HG02884 (cell line): Measurements from ENCODE around the gene SPRED2.

Experiments used
- ATAC-seq: cut with Tn5 transposase; IDR thresholded peaks from one replicate; pipeline ENCODE4 v1.9.1; 2021; ENCODE audit warnings: mild to moderate bottlenecking, moderate library complexity; ENCODE audit not compliant: unreplicated experiment

SPRED2 gene

GRCh38 chr2:65416945-65417344 is 15.5 kb downstream of the SPRED2 start:
- no peak for ATAC-seq

DNA sequence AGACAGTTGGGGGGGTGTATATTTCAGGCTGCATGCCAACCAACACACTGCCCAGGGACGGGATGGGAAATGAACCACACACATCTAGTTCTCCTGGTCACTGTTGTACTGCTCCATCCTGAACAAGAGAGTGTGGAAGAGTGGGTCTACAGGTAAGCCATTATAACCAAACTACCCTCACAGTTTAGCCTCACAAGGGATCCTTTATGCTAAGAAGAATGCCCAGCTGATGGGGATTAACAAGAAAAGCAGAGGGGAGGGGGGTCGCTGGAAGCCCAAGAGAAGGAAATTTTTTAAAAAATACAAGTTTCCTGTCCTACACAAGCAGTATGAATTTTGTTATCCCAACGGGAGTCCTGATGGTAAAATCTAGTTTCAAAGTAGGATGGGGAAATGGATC is 16.1 kb downstream of the SPRED2 start:
- no peak for ATAC-seq

DNA sequence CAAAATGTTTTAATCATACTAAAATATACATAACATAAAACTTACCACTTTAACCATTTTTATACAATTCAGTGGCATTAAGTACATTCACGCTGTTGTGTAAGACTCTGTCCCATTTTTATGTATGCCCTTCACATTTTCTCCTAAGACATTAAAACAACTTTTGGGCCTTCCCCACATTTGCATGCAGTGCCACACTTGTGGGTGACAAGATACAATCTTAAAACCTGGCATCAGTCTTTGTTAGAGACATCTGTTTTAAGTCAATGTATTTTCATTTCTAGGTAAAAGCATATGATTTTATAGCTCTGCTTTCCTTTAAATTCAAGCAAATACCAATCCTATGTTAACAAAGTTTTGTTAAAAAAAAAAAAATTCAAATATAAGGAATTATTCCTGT is 17.3 kb downstream of the SPRED2 start:
- ATAC-seq: no peak

DNA sequence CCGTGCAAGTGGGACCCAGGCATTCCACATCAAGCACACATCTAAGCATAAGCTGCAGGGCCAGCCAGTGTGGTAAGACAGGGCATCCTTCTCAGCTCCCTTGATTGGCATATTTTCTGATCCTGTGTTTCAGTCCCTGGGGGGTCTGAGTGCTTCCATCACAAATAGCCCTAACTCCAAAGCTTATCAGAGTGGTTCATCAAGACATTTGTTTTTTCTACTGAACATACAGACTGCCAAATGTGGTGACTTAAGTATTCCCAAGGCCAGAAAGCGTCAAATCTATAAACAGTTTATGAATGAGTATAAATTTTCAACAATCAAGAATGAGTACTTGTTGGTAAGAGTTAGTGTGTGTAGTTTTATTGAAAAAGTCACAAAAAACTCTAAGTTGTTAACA is 18.8 kb downstream of the SPRED2 start:
- ATAC-seq: no peak

GRCh38 chr2:65413106-65413505 is 19.3 kb downstream of the SPRED2 start:
- ATAC-seq: no peak

DNA sequence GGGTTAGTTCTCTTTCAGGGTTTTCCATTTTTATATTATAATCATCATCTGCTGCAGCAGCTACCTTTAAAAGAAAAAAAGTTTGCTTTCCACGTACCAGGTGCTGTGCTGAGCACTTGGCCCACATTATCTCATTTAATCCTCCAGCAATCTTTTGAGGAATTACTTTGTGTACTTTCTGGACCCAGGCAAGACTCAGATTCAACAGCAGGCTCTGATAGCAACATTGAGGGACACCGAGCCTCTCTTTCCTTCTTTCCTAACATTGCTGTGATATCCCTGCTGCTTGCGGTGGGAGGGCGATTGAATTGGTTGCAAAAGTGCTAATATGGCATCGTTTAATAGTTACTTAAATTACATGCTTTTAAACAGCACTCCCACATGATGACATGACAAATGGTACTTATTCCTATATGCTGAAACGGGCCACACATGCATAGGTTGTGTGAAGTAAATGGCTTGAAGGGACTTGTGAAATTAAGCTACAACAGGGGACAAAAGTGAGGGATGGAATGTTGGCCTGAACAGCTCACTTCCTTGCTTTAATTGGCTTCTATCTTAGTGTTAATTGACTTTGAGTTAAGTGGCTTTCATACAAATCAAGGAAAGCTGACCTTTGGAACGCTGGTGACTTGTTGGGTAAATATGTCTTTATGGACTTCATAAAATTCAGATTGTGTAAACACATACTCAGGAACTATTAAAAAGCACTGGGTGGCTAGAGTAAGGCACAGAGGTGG is 21.2 kb downstream of the SPRED2 start:
- ATAC-seq: no peak

- ATAC-seq: no peak
Observed at GRCh38 chr2:65409045-65409444, 23.4 kb downstream of the SPRED2 start.

- no peak for ATAC-seq
Observed at GRCh38 chr2:65407240-65407639, 25.2 kb downstream of the SPRED2 start.

DNA sequence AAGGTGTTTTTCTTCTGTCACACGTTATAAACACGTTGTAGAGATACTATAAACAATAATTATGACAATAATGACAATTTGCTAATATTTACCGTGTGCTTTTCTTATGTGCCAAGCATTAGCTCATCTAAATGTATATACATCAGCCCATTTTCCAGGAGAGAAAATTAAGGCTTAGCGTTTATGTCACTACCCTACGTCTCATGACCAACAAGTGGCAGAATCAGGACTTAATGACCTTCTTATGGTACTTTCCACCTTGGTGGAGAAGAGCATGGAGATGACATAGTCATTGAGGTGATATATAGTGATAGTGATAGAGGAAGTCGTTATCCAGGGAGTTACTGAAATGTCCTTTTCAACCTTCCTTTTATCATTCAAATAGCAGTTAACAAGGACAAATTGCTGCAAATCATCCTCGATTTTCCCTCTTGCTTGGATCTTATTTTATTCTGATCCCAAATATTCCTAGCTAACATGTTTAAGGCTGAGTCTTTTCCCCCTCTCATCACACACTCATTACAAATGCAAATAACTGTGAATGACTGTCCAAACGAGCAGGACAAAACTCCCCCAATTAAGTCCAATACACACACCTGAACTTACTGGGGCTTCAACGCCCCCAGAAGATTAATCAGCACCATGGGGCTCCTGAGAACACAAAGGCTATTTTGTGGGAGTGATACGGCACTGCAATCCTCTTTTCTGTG is 27.3 kb downstream of the SPRED2 start:
- no peak for ATAC-seq

DNA sequence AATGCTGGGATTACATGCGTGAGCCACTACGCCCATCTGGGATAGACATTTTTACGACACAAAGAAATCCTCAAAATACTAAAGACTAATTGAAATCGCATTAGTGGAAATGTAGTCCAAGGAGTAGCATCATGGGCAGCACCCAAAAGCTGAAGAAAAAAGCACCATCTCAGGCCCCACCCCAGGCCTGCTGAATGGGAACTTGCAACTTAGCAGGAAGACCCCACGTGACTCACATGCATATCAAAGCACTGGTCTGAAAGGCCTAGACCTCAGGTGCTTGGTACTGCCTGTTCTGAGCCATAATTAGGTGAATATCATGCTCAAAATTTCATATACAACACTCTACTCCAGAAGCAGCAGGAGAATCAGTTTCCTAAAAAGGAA is 28.9 kb downstream of the SPRED2 start:
- no peak for ATAC-seq

DNA sequence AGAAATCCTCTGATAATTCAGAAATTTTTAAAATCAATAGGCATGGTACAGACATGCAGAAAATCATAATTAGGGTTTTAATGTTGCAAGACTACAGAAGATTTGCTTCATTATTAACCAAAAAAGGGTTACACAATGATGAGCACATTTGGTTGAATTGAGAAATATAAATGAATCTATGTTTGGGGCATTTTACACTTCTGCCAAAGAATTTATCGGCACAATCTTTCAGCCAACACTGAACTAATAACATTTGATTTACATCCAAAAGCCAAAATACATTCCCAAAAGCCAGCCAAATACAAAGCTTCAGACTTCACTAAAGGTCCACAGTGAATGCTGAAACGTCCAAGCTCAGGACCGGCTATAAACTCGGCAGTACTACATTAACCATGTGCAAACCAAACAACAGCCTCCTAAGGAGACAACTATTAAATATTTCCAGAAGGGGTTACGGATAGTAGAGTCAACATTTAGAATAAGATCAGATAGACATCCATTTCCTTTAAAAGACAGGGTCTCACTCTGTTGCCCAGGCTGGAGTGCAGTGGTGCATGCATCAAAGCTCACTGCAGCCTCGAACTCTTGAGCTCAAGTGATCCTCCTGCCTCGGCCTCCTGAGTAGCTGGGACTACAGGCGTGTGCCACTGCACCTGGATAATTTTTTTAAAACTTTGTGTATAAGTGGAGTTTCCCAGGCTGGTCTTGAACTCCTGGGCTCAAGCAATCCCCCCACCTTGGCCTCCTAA is 29.4 kb downstream of the SPRED2 start:
- ATAC-seq: no peak

DNA sequence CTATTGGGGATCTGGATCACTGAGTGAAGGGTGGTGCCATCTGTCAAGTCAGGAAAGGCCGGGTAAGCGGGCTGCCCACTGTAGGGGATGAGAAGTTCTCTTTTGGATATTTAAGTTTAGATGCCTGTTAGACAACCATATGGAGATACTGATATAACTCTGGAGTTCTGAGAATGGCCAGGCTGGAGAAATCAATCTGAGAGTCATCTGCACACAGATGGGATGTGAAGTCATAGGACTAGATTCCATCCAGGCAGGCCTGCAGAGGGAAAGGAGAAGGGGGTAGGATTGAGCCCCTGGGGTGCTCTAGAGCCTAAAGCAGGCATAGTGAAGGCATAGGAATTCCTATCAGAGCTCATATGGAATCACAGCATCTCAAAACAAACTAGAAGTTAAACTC is 30.1 kb downstream of the SPRED2 start:
- ATAC-seq: no peak

GRCh38 chr2:65397122-65397521 is 35.3 kb downstream of the SPRED2 start:
- ATAC-seq: no peak

DNA sequence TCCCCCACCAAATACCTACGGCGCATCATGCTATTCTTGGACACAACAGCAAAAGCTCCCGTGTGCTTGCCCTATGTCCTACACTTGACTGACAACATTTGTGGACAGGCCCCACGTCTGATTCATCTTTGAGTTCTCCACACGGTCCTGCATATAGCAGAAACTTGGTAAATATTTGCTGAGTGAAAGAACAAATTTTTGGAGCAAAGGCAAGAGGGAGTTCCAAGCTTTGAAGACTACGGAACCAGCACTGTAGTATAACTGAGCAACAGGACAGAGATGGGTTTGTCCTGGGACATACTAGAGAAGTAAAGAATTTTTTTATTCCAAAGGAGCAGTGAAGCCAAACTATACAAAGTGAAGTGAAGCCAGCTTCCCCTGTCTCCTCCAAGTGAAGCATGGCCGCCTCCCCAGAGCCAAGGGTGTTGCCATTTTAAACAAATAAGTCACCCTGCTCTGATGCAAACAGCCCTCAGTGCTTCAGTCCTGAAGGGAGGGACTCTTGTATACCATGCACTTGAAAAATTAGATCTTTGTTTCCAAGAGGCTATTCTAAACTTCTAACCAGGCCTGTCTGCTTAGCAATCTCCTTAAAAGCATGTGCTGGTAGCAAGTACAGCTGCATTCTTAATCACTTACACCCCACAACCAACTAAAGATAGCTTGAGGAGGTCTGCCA is 35.9 kb downstream of the SPRED2 start:
- no peak for ATAC-seq

DNA sequence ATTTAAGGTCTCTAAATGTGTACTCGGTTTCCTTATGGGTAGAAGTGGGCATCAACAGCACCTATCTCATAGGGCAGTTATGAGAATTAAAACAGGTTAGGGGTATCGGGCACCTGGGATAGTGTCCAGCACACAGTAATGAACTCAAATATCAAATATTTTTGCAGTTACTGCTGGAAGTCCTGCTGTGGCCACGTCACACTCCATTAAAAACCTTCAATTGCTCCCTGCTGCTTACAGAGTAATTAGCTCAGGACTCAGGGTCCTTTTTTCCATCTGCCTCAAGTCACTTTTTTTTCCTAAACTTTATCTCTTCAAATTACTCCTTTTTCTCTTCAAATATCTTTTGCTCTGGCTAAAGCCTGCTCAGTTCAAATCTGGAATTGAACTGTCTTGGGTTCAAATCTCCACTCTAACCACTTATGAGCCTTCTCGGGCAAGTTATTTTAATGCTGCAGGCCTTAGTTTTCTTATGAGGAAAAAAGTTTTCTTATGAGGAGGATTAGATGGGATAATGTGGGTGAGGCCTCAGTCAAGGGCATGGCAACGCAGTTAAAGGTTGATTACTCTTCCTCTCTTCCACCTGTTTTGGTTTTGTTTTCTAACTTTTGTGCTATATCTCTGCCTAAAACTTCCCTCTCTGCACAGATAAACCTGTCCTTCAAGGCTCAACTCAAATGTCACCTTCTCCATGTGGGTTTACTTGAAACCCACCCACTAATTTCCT is 36.6 kb downstream of the SPRED2 start:
- ATAC-seq: no peak

- no peak for ATAC-seq
Observed at GRCh38 chr2:65393743-65394422, 38.5 kb downstream of the SPRED2 start.

DNA sequence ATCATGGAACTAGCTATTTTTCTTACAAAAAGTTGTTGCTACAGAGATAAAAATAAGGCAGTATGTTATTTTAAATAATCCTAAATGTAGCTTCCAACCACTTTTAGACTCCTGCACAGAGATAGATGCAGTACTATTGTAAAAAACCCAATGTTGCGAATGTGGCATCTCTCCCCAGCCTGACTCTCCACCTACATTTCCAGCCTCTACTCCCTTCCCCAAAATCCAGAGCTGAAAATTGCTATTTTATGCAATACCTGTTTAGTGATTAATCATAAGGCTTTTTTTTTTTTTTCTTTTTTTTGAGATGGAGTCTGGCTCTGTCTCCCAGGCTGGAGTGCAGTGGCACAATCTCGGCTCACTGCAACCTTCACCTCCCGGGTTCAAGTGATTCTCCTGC is 39.4 kb downstream of the SPRED2 start:
- ATAC-seq: no peak

- ATAC-seq: no peak
Observed at GRCh38 chr2:65392609-65393008, 39.8 kb downstream of the SPRED2 start.

- ATAC-seq: peak; percentile 63
Observed at GRCh38 chr2:65390134-65390533, 42.3 kb downstream of the SPRED2 start.

- ATAC-seq: no peak
Observed at GRCh38 chr2:65389476-65389875, 42.9 kb downstream of the SPRED2 start.
